ENCODE measurements around the gene PLBD1.

The PLBD1 gene

GRCh38 chr12:14571779-14572178 lies 4.1 kb upstream of the PLBD1 start:
- DNase-seq, result no peak

GRCh38 chr12:14570231-14570630 lies 2.5 kb upstream of the PLBD1 start:
- DNase-seq, result no peak

GRCh38 chr12:14564336-14564959 lies 3.2 kb downstream of the PLBD1 start:
- no peak for DNase-seq

DNA sequence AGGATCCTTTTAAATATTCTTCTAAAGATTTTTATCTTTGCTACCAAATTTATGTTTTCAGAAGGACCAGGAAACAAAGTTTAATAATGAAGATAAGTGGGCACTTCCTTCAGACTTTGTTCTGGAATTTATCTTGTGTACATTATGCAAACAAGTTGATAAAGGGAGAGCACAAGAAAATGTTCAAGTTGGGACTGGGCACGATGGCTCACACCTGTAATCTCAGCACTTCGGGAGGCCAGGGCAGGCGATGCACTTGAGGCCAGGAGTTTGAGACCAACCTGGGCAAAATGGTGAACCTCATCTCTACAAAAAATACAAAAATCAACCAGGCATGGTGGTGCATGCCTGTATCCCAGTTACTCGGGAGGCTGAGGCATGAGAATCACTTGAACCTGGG lies 4.6 kb downstream of the PLBD1 start:
- no peak for DNase-seq

GRCh38 chr12:14562279-14562678 lies 5.4 kb downstream of the PLBD1 start:
- DNase-seq, result no peak

DNA sequence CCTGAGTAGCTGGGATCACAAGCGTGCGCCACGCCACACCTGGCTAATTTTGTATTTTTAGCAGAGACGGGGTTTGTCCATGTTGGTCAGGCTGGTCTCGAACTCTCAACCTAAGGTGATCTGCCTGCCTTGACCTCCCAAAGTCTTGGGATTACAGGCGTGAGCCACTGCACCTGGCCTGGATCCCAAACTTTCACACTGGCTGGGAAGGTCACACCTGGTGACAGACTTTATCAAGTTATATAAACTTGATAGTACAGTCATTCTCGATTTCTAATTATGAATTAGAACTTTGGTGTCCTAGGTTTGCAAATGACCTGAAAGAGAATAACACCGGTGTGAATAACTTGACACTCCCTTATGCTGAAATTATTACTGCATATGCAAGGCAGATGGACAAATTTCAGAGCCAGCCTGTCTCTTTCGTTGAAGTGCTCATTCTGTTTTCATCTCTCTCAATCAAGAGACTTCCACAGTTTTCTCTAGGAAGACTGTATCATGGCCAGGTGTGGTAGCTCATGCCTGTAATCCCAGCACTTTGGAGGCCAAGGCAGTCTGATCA lies 5.9 kb downstream of the PLBD1 start:
- DNase-seq, result no peak

- DNase-seq, result no peak
Measured at GRCh38 chr12:14560904-14561574, 6.6 kb downstream of the PLBD1 start.

DNA sequence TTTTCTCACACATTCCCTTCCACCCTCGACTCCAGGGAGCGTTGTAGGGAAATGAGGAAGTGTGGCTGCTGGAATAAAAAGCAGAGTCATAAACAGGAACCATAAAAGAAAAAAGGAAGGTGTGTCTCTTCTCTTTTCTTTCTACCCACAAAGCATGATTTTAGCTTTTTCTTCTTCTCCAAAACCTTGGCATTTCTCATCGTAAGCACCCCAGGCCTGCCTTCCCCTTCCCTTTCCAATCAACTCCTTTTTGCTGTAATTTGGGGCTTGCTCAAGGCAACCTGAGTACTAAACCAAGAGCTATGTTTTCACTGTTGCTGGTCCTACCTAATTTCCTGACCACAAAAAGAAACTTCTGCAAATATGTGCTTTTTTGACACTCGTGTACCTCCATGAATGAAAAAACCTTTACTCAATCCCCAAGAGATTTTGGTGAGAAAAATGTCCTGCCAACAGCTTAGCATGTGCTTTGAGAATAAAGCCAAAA lies 9.2 kb downstream of the PLBD1 start:
- DNase-seq, result no peak

- no peak for DNase-seq
Measured at GRCh38 chr12:14557966-14558365, 9.7 kb downstream of the PLBD1 start.

DNA sequence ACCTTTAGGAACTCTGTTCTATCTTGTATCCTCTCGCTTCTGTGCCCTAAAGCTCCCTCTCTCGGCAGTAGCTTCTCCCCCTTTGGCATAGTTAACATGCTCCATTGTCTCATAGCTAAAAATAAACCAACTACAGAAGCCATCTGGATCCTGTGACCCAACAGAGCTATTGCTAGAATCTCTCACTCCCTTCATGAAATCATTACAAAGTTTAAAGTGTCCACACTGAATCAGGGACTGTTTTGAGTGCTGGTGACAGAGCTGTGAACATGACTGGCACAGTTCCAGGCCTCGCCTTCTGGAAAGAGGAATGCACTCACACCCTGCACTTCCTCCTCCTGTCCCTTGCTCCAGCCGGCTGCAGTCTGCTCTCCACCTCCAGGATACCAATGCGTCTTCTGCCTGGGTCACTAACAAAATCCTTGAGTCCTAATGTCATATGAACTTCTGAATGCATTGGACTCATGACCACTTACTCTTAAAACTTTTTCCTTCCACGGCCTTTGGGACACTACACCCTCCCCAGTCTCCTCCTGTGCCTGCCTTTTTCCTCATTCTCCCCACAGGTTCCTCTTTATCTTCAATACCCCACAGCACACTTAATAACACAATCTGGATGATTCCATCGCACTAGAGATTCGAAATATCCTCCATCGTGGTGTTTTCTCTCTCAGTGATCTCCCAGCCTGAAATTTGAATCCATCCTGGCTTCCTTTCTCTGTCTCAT lies 13.2 kb downstream of the PLBD1 start:
- peak; percentile 43 for DNase-seq

- DNase-seq, result no peak
Measured at GRCh38 chr12:14548609-14549008, 19.1 kb downstream of the PLBD1 start.

- DNase-seq, result no peak
Measured at GRCh38 chr12:14547571-14547970, 20.1 kb downstream of the PLBD1 start.

DNA sequence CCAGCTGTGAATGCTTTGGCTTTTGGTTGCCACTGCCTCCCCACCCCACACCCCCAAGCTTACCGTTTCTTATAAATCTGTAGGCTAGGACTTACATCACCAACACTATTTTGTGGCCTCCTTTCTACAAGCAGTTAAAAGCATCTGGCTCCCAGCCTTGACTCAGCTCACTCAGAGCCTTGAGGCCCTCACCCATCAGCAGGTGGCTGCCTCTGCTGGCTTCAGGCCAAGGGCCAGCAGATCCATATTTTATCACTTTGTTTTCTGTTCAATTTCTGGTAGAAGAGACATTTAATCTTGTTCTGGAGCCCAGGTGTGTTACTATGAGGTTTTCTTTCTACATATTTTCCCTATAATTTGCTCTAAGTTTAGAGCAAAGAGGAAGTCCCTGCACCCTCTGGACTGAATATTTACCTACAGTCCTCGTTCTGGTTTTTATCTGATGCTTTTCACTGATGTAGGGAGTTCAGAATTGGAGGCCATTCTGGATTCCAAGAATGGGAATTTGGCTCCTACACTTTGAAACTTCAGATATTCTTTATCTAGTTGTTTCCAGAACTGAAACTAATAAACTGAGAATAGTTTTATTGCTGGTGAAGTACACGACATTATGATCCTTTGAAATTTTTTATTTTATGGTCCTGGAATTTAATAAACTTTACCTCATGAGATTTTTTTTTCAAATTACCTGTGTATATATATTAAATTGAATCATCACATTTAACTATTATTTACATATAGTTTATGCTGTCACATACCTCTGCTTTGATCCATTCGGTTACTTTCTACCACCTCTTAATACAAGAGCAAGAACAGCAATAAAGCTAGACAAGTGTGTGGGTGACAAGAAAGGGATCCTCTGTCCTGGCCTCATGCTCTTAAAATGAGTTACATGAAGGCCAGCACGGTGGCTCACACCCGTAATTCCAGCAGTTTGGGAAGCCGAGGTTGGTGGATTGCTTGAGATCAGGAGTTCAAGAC lies 22.2 kb downstream of the PLBD1 start:
- DNase-seq, result no peak

- no peak for DNase-seq
Measured at GRCh38 chr12:14540801-14541462, 26.8 kb downstream of the PLBD1 start.

DNA sequence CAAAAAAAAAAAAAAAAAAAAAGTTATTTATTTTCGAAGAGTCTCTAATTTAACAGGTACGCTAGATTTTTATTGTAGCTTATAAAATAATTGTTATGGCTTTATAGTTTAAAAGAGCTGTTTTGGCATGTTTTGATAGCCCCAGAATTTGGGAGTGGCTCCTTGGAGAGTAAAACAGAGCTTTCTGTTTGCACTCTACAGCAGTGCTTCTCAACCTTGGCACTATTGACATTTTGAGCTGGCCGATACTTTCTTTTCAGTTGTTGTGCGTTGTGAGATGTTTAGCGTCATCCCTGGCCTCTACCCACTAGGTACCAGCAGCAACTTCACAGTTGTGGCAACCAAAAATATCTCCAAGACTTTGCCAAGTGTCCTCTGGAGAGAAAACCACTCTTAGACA lies 30.6 kb downstream of the PLBD1 start:
- DNase-seq, result no peak

DNA sequence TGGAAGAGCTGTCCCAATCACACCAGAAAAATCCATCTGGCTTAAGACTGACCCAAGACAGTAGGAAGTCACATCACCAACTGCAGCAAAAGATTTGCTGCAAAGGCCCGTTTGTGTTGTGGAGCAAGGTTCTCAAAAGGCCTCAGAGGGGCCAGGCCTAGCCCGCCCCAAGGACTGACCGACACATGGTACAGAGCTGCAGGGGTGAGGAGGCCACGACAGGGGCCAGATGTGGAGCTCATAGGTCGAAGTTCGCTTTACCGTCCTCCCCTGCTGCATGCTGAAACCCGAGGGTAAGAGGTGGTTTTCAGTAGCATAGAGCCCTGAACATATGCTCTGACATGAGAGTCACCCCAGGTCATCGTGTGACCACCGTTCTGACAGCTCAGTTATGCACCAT lies 35.5 kb downstream of the PLBD1 start:
- no peak for DNase-seq

GRCh38 chr12:14525964-14526363 lies 41.7 kb downstream of the PLBD1 start:
- DNase-seq, result no peak

DNA sequence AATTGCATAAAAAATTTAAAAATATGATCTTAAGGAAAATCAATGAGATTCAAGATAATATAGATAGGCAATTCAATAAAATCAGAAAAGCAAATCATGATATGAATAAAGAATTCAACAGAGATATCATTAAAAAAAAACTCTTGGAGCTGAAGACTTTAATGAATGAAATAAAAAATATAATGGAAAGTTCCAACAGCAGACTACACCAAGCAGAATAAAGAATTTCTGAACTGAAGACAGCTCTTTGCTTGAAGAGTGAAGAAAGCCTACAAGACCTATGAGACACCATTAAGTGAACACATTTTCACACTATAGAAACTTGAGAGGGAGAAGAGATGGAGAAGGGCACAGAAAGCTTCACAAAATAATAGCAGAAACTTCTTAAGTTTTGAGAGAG lies 45.9 kb downstream of the PLBD1 start:
- no peak for DNase-seq

DNA sequence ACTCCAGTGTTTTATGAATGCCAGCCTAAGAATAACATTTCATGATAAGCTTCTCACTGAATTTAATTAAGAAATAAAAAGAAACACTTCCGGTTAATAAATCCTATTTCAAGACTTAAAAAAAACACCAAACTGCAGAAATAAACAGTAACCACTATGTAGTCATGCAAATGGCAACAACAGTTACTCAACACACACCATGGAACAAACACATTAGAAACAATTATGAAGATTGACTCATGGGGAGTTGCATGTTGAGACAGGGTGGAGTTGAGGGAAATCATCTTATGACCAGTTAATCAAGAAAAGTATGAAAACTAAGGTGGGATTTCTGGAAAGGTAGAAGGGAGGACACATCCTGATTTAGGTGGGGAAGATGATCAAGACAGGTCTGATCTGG lies 52.7 kb downstream of the PLBD1 start:
- DNase-seq, result no peak

DNA sequence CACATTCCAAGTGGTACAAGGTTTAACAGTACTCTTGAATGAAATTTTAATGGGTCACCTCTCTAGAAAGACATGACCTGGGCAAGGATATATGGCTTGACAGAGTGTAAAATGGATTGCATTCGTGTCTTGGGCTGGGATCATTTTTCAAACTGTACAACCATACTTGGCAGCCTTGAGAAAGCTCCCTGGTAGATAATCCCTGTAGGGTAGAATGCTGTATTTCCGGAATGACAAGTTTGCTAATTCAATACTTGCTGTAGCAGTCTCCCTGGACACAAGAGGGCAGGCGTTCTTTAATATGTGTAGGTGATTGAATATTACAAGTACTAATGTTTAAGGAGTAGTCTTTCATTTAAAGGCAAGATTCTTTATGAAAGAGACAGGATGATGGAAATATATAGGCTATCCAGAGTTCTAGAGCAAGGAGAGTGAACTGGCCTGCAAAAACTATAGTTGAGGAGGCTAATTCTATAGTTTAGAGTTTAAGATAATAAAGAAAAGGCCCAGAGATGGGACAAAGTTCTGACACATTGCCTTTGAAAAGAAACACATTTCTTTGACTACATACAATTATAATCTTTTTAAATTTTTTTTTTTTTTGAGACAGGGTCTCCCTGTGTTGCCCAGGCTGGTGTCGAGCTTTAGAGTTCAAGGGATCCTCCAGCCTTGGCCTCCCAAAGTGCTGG lies 53.4 kb downstream of the PLBD1 start:
- DNase-seq, result no peak

DNA sequence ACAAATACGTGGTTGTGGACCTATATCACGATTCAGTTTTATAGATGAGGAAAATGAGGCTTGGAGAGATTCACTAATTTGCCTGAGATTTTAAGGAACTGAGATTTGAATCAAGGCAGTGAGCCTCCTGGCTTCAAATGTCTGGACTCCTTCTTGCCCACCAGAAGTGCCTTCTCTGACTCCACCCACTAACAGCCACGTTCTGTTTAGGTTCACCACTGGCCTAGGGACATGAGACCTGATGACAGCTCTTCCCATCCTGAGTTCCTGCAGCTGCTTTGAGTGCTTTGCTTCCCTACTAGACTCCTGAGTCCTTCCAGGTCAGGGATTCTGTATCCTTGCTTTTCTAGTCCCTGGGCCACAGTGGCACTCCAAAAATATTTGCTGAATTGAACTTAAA lies 57.1 kb downstream of the PLBD1 start:
- no peak for DNase-seq

Measured in right kidney (tissue), 1 donor.